HepG2 (cell line): ENCODE measurements around the gene TMEM127. TPM values are rescaled to one million over a fixed set of nuclear protein-coding genes. Genes with fewer than 3 reads are reported as not detected.
A peak's percentile ranks its signal among the peaks of the same experiment; 100 is the strongest.

Experiments
- MTERF4 ChIP-seq: sonication (generic); formaldehyde crosslinking; IDR thresholded peaks from 2 replicates; pipeline ENCODE4 v1.8.0; 2023; ENCODE audit warnings: mild to moderate bottlenecking, missing genetic modification reagents
- RARG ChIP-seq: sonication (generic); formaldehyde crosslinking; IDR thresholded peaks from 2 replicates; pipeline ENCODE4 v1.4.0; 2020; ENCODE audit warnings: low read depth, mild to moderate bottlenecking, missing genetic modification reagents
- ZBTB40 ChIP-seq, 2 experiments: fragments of 450-650 bp in 1 of 2; sonication (generic) in 1 of 2; formaldehyde crosslinking in 1 of 2; IDR thresholded peaks; 2 replicates each; pipeline versions ENCODE4 v1.6.1 to v1.8.0; 2016 to 2022; ENCODE audit warnings: antibody characterized with exemption in 1 of 2, mild to moderate bottlenecking in 1 of 2, missing genetic modification reagents in 1 of 2
- ZC3H13 ChIP-seq: sonication (generic); formaldehyde crosslinking; IDR thresholded peaks from 2 replicates; pipeline ENCODE4 v1.8.1; 2023; ENCODE audit warnings: mild to moderate bottlenecking, missing genetic modification reagents, moderate library complexity
- ZNF407 ChIP-seq: sonication (generic); formaldehyde crosslinking; IDR thresholded peaks from one replicate; pipeline ENCODE4 v1.5.1; 2020; ENCODE audit warnings: mild to moderate bottlenecking, missing genetic modification reagents; ENCODE audit errors: not compliant biosample characterization
- polyA plus RNA-seq, 8 experiments: library from polyadenylated mRNA; depleted of rRNA in 3 of 8; stranded (reverse) in 7 of 8; unstranded in 1 of 8; fragments of >200 nt; fragmentation: Illumina TruSeq in 4 of 8; extraction: Trizol in 4 of 8; gene quantifications; 2 replicates each; pipeline versions ENCODE4 v1.2.1 to v1.2.3, GENCODE V29; 2011 to 2016; ENCODE audit warnings: low read depth in 4 of 8, missing spikeins in 1 of 8, mixed read lengths in 1 of 8; ENCODE audit not compliant: insufficient read depth in 1 of 8
- total RNA-seq, 5 experiments: library from RNA; depleted of rRNA; stranded (reverse); fragments of >200 nt; fragmentation: Illumina TruSeq; extraction: Trizol; gene quantifications; 2 replicates each; pipeline ENCODE4 v1.2.3, GENCODE V29; 2016; ENCODE audit warnings: low read depth in 1 of 5
- TF ChIP-seq, protein P1 (sequence below): sonication (generic); formaldehyde crosslinking; IDR thresholded peaks from 2 replicates; pipeline ENCODE4 v1.8.0; 2022; ENCODE audit warnings: mild to moderate bottlenecking, missing genetic modification reagents

The TMEM127 gene
- total and polyA plus RNA-seq, 2 of the 13 experiments (the other 11 are each of a cell fraction or from before 2014, with no cell fraction given), result 21.5 to 33.9 TPM

- TF ChIP-seq, protein P1, sequence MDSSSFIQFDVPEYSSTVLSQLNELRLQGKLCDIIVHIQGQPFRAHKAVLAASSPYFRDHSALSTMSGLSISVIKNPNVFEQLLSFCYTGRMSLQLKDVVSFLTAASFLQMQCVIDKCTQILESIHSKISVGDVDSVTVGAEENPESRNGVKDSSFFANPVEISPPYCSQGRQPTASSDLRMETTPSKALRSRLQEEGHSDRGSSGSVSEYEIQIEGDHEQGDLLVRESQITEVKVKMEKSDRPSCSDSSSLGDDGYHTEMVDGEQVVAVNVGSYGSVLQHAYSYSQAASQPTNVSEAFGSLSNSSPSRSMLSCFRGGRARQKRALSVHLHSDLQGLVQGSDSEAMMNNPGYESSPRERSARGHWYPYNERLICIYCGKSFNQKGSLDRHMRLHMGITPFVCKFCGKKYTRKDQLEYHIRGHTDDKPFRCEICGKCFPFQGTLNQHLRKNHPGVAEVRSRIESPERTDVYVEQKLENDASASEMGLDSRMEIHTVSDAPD (CRISPR knock-in tag), result no peak
- TF ChIP-seq ZC3H13 (no peak; the same call in 1 of the 2 replicates), ZBTB40 (IDR thresholded peaks at IDR 0.05) (peak; percentile 69), ZBTB40 (CRISPR knock-in tag; IDR thresholded peaks at IDR 0.05) (peak; percentile 81), ZNF407 (peak; percentile 88), RARG (CRISPR knock-in tag) (0 out of 2 replicates have a peak, but pooled peaks have one; percentile 46), MTERF4 (CRISPR knock-in tag) (no peak; the same call in 1 of the 2 replicates)
These were observed at the start of gene TMEM127, which contains the start of gene CIAO1 (continued) for GRCh38 chr2:96265840-96266679.
